ENCODE data around the gene RNF145.
"Not testable (repeated sequence)": the region's sequence is repeated elsewhere in the genome, so short reads cannot be mapped to it uniquely, and the experiment has no call there.

The RNF145 gene

GRCh38 chr5:159120446-159120845 is 88.9 kb downstream of the RNF145 start:
- Histone ChIP-seq H3K27ac (no peak overlapping the region), H3K27me3 (peaks cover 5% of the 10 kb centered on the region), H3K36me3 (no peaks in the 10 kb centered on the region), H3K4me3 (ENCODE audit: low read depth in 1 of 2, low read length in 1 of 2) (no peak overlapping the region), H3K9me3 (no peaks in the 10 kb centered on the region), H3K4me1 (ENCODE audit: control insufficient read depth in 1 of 2, insufficient read depth in 1 of 2, low read depth in 1 of 2, low read length in 1 of 2) (no peaks in the 10 kb centered on the region)
- TF ChIP-seq CTCF (IDR thresholded peaks at IDR 0.05): no peak

DNA sequence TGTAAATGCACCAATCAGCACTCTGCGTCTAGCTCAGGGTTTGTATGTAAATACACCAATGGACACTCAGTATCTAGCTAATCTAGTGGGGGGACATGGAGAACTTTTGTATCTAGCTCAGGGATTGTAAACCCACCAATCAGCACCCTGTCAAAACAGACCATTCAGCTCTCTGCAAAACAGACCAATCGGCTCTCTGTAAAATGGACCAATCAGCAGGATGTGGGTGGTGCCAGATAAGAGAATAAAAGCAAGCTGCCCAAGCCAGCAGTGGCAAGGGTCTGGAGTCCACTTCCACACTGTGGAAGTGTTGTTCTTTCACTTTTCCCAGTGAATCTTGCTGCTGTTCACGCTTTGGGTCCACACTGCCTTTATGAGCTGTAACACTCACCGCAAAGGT is 89.5 kb downstream of the RNF145 start:
- not testable (repeated sequence) for H3K4me1 ChIP-seq (ENCODE audit: control insufficient read depth in 1 of 2, insufficient read depth in 1 of 2, low read depth in 1 of 2, low read length in 1 of 2)

GRCh38 chr5:159118958-159119659 is 90.2 kb downstream of the RNF145 start:
- not testable (repeated sequence) for H3K9me3 ChIP-seq; H3K27me3 ChIP-seq; H3K4me1 ChIP-seq (ENCODE audit: control insufficient read depth in 1 of 2, insufficient read depth in 1 of 2, low read depth in 1 of 2, low read length in 1 of 2); H3K4me3 ChIP-seq (ENCODE audit: low read depth in 1 of 2, low read length in 1 of 2); H3K27ac ChIP-seq; H3K36me3 ChIP-seq

More for the DNA sequence above, 89.5 kb downstream of the RNF145 start:
- H3K9me3 ChIP-seq; H3K27ac ChIP-seq; H3K36me3 ChIP-seq; H3K27me3 ChIP-seq; H3K4me3 ChIP-seq (ENCODE audit: low read depth in 1 of 2, low read length in 1 of 2): not testable (repeated sequence)

- TF ChIP-seq CTCF (IDR thresholded peaks at IDR 0.05): no peak
- H3K36me3 ChIP-seq: no peaks in the 10 kb centered on the region
- no peak overlapping the region for H3K27ac ChIP-seq
- H3K4me1 ChIP-seq (ENCODE audit: control insufficient read depth in 1 of 2, insufficient read depth in 1 of 2, low read depth in 1 of 2, low read length in 1 of 2): no peaks in the 10 kb centered on the region
- peaks cover 58% of the 10 kb centered on the region for H3K27me3 ChIP-seq
- H3K4me3 ChIP-seq (ENCODE audit: low read depth in 1 of 2, low read length in 1 of 2): no peak overlapping the region
- H3K9me3 ChIP-seq: no peaks in the 10 kb centered on the region
These were observed 95.9 kb downstream of the RNF145 start for GRCh38 chr5:159113405-159113804.

DNA sequence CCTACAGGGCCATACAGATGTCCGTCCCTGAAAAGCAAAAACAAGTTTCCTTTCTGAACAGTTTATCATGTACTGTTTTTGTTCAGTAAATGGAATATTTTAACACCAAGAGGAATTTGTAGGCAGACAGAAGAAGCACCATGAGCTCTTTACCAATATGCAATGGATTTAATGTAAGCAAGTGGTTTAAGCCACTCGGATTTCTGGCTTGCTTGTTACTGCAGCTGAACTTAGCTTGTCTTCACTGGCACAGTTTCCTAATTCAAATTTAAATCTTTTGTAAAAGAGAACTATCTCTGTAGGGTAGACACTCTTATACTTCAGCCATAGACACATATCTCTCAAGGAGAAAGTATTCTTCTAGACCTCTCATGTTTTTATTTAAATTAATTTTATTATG is 96.9 kb downstream of the RNF145 start:
- TF ChIP-seq CTCF (IDR thresholded peaks at IDR 0.05): no peak
- Histone ChIP-seq H3K4me3 (ENCODE audit: low read depth in 1 of 2, low read length in 1 of 2) (no peak overlapping the region), H3K27me3 (peaks cover 68% of the 10 kb centered on the region), H3K27ac (no peak overlapping the region), H3K4me1 (ENCODE audit: control insufficient read depth in 1 of 2, insufficient read depth in 1 of 2, low read depth in 1 of 2, low read length in 1 of 2) (no peaks in the 10 kb centered on the region), H3K36me3 (no peaks in the 10 kb centered on the region), H3K9me3 (no peaks in the 10 kb centered on the region)

Data from neutrophil (primary cell).